ENCODE measurements around the gene DPYD. TPM values are rescaled to one million over a fixed set of nuclear protein-coding genes. Genes with fewer than 3 reads are reported as not detected.

The DPYD gene
- polyA plus RNA-seq, 10 donors, result 5.3 to 11.2 (median 7.3) TPM

GRCh38 chr1:97044159-97044760, 876.6 kb downstream of the DPYD start:
- no peak for DNase-seq

GRCh38 chr1:97042551-97042950, 878.3 kb downstream of the DPYD start:
- DNase-seq, result peak in 1 of 3 donors; percentile 60

- DNase-seq, result no peak
Observed at GRCh38 chr1:97041026-97041425, 879.8 kb downstream of the DPYD start.

GRCh38 chr1:97038410-97038809, 882.4 kb downstream of the DPYD start:
- DNase-seq, result no peak

GRCh38 chr1:97034651-97035050, 886.2 kb downstream of the DPYD start:
- no peak for DNase-seq

GRCh38 chr1:97033949-97034348, 886.9 kb downstream of the DPYD start:
- DNase-seq, result no peak

All from muscle of back (tissue), 11 donors.